NAMALWA (cell line): ENCODE results near the gene VAPA.

Experiments used
- DNase-seq: peaks from one replicate; pipeline ENCODE4 v3.0.0-alpha.2; 2015; ENCODE audit warnings: low spot score

VAPA gene

GRCh38 chr18:10003281-10003680 is 89.5 kb downstream of the VAPA start:
- DNase-seq: no peak

DNA sequence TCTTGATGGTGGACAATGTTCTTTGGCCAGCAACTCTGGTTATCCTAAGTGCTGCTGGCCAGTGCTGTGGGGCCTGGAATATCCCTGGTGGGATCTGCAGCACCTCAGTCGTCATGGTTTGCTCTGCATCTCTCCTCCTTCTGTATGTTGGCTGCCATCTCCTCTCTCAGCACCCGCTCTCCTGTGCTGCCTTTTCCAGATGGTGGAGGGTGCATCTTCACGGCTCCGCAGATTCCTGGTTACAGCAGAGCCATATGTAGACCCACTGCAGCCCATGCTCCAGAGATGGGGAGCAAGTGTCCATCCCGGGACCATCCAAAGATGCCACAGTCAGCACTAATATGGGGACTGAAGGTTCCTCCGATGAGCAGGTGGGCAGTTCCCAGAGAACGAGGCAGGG is 90.0 kb downstream of the VAPA start:
- no peak for DNase-seq

DNA sequence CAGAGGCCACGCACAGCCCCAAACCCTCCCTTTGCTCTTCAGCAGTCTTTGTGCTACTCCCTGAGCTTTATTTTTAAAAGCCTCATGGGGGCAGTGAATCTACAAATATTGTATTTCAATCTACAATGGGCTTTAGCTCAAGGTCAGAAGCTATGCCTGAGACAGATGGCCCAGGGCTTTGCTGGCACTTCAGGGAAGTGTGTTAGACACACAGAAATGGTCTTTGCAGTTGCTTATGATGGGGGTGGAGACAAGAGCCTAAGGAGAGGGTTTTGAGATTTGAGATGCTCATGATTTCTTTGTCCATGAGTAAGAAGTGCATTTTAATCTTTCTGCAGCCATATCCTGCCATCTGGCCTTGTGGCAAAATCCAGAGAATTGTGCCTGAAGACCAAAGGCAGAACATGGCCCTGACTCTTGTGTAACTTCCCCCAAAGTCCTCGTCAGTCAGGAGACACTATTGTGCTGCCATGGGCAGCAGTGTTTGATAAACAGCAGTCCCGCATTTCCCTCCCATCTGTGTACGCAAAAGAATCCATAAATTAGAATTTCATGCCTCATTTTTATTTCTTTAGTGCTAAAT is 92.6 kb downstream of the VAPA start:
- DNase-seq: peak; percentile 26

- DNase-seq: no peak
Observed at GRCh38 chr18:10008006-10008647, 94.3 kb downstream of the VAPA start.
